ENCODE data around the gene TCEANC. TPM values are rescaled to one million over a fixed set of nuclear protein-coding genes. Genes with fewer than 3 reads are reported as not detected.

TCEANC gene
- total and polyA plus RNA-seq, 2 donors from 2014 or later = 2.6 to 5.3 TPM

GRCh38 chrX:13652287-13652793 lies 601 bp upstream of the TCEANC start:
- peak overlapping the region; percentile 51 to 91 for H3K27ac ChIP-seq (ENCODE audit: low read depth in 2 of 2, low read length in 2 of 2)
- H3K36me3 ChIP-seq (ENCODE audit: control insufficient read depth in 2 of 3, insufficient read depth in 3 of 3, low read length in 3 of 3) = peaks cover 0 to 4% (median 0%) of the 10 kb centered on the region in 3 donors
- intact Hi-C loops (cut with DNase I) = loop anchor here (10.0 kb wide), 1 partner anchor 382 kb away; no protein-coding TSS in a partner anchor
- DNase-seq = peak in 2 of 5 donors; percentile 28 to 54
- peaks cover 0 to 5% (median 0%) of the 10 kb centered on the region in 3 donors for H3K4me1 ChIP-seq (ENCODE audit: control insufficient read depth in 2 of 3, insufficient read depth in 2 of 3, low read depth in 1 of 3, low read length in 3 of 3)
- peak overlapping the region; percentile 21 to 83 (median 41) for H3K9ac ChIP-seq (ENCODE audit: low read length in 3 of 3)
- peaks cover 13% of the 10 kb centered on the region for H3K27me3 ChIP-seq (ENCODE audit: control insufficient read depth, insufficient read depth, low read length)
- TF ChIP-seq CTCF (IDR thresholded peaks at IDR 0.05; ENCODE audit: borderline replicate concordance, extremely low read depth, insufficient read depth) = no peak
- peak overlapping the region; percentile 63 to 89 (median 87) for H3K4me3 ChIP-seq (ENCODE audit: low read length in 3 of 3)
- no peaks in the 10 kb centered on the region for H3K9me3 ChIP-seq (ENCODE audit: control insufficient read depth in 2 of 3, insufficient read depth in 1 of 3, low read length in 3 of 3)
- no peak for FAIRE-seq

DNA sequence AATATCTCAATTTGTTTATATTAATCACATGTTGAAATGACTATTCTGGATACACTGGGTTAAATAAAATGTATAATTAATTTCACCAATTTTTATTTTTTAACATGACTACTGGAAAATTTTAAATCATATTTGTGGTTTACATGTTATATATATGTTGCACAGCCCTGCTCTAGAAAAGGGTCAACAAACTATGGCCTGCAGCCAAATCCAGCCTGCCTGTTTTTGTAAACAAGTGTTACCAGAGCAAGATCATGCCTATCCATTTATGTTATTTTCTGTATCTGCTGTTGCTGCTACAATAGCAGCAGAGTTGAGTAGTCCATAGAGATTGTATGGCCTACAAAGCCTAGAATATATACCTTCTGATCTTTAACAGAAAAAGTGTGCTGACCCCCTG lies 1.2 kb downstream of the TCEANC start:
- intact Hi-C loops (cut with DNase I) = loop anchor here (10.0 kb wide), 1 partner anchor 381 kb away; no protein-coding TSS in a partner anchor
- Histone ChIP-seq H3K27me3 (ENCODE audit: control insufficient read depth, insufficient read depth, low read length) (peaks cover 12% of the 10 kb centered on the region), H3K9me3 (ENCODE audit: control insufficient read depth in 2 of 3, insufficient read depth in 1 of 3, low read length in 3 of 3) (no peaks in the 10 kb centered on the region), H3K9ac (ENCODE audit: low read length in 3 of 3) (peak overlapping the region in 1 of 3 donors; percentile 10), H3K27ac (ENCODE audit: low read depth in 2 of 2, low read length in 2 of 2) (peak overlapping the region in 1 of 2 donors; percentile 95), H3K4me1 (ENCODE audit: control insufficient read depth in 2 of 3, insufficient read depth in 2 of 3, low read depth in 1 of 3, low read length in 3 of 3) (peaks cover 0 to 5% (median 0%) of the 10 kb centered on the region in 3 donors), H3K4me3 (ENCODE audit: low read length in 3 of 3) (peak overlapping the region in 1 of 3 donors; percentile 63), H3K36me3 (ENCODE audit: control insufficient read depth in 2 of 3, insufficient read depth in 3 of 3, low read length in 3 of 3) (peaks cover 0 to 4% (median 0%) of the 10 kb centered on the region in 3 donors)
- FAIRE-seq = peak; percentile 30
- TF ChIP-seq CTCF (IDR thresholded peaks at IDR 0.05; ENCODE audit: borderline replicate concordance, extremely low read depth, insufficient read depth) = no peak
- DNase-seq = no peak

GRCh38 chrX:13655674-13656073 lies 2.7 kb downstream of the TCEANC start:
- Histone ChIP-seq H3K9ac (ENCODE audit: low read length in 3 of 3) (no peak overlapping the region), H3K4me1 (ENCODE audit: control insufficient read depth in 2 of 3, insufficient read depth in 2 of 3, low read depth in 1 of 3, low read length in 3 of 3) (peaks cover 0 to 5% (median 0%) of the 10 kb centered on the region in 3 donors), H3K4me3 (ENCODE audit: low read length in 3 of 3) (no peak overlapping the region), H3K27ac (ENCODE audit: low read depth in 2 of 2, low read length in 2 of 2) (no peak overlapping the region), H3K27me3 (ENCODE audit: control insufficient read depth, insufficient read depth, low read length) (peaks cover 11% of the 10 kb centered on the region), H3K9me3 (ENCODE audit: control insufficient read depth in 2 of 3, insufficient read depth in 1 of 3, low read length in 3 of 3) (no peaks in the 10 kb centered on the region), H3K36me3 (ENCODE audit: control insufficient read depth in 2 of 3, insufficient read depth in 3 of 3, low read length in 3 of 3) (peaks cover 0 to 4% (median 2%) of the 10 kb centered on the region in 3 donors)
- intact Hi-C loops (cut with DNase I) = loop anchor here (10.0 kb wide), 1 partner anchor 379 kb away; no protein-coding TSS in a partner anchor
- DNase-seq (no peak), FAIRE-seq (no peak)
- TF ChIP-seq CTCF (IDR thresholded peaks at IDR 0.05; ENCODE audit: borderline replicate concordance, extremely low read depth, insufficient read depth) = no peak

Data from kidney (tissue), 14 donors.